Left lobe of liver (tissue), 2 donors: ENCODE measurements around the gene KRT79. TPM values are rescaled to one million over a fixed set of nuclear protein-coding genes. Genes with fewer than 3 reads are reported as not detected.
"Not testable (repeated sequence)": the region's sequence is repeated elsewhere in the genome, so short reads cannot be mapped to it uniquely, and the experiment has no call there.

Experiments
- ATAC-seq: fragments of 200-7000 bp; cut with Tn5 transposase; one replicate; pipeline ENCODE4 v1.9.1; 2020; ENCODE audit warnings: mild to moderate bottlenecking, moderate library complexity
- DNase-seq: peaks from one replicate; pipeline ENCODE4 v3.0.0-alpha.2; 2020; ENCODE audit warnings: low spot score
- total RNA-seq: library from RNA; stranded (reverse); gene quantifications from one replicate; pipeline ENCODE4 v1.2.1, GENCODE V29; 2021
- donor health status: DM: no; HTN: no; CAD: no; lungs with moderate emphysema.
- donor health status: DM: no; HTN: yes; CAD: no.

Gene KRT79
- total RNA-seq, 1 donor from 2014 or later, result not detected

- DNase-seq (no peak), ATAC-seq (no peak)
These were observed 26.3 kb downstream of the KRT79 start for GRCh38 chr12:52807544-52808470.

- ATAC-seq, result no peak
- DNase-seq, result no peak
These were observed 27.1 kb downstream of the KRT79 start for GRCh38 chr12:52806821-52807543.

- DNase-seq (no peak), ATAC-seq (no peak)
These were observed 27.8 kb downstream of the KRT79 start for GRCh38 chr12:52806169-52806811.

DNA sequence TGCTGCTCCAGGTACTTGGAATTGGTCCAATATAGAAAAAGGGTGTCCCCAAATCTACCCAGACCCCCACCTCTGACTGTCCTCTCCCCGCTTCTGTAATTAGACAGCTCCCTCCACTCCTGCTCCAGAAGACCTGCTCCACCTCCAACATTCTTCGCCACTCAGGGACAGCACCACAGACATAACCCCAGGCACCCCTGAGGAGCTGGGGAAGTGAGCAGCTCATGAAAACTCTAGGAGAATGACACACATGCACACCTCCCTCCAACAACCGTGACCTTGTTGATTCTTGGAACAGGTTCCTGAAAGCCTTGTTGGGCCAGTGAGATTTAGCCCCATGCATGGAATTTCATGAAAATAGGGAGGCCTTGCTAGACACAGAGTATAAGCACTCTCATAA, 28.4 kb downstream of the KRT79 start:
- DNase-seq, result no peak
- ATAC-seq, result no peak

GRCh38 chr12:52805000-52805399, 29.1 kb downstream of the KRT79 start:
- ATAC-seq, result no peak
- DNase-seq, result no peak

- ATAC-seq (no peak), DNase-seq (no peak)
These were observed 31.7 kb downstream of the KRT79 start for GRCh38 chr12:52802442-52802841.

- ATAC-seq, result no peak
- DNase-seq, result no peak
These were observed 32.3 kb downstream of the KRT79 start for GRCh38 chr12:52801773-52802172.

GRCh38 chr12:52800259-52800917, 33.7 kb downstream of the KRT79 start:
- ATAC-seq (no peak), DNase-seq (no peak)

DNA sequence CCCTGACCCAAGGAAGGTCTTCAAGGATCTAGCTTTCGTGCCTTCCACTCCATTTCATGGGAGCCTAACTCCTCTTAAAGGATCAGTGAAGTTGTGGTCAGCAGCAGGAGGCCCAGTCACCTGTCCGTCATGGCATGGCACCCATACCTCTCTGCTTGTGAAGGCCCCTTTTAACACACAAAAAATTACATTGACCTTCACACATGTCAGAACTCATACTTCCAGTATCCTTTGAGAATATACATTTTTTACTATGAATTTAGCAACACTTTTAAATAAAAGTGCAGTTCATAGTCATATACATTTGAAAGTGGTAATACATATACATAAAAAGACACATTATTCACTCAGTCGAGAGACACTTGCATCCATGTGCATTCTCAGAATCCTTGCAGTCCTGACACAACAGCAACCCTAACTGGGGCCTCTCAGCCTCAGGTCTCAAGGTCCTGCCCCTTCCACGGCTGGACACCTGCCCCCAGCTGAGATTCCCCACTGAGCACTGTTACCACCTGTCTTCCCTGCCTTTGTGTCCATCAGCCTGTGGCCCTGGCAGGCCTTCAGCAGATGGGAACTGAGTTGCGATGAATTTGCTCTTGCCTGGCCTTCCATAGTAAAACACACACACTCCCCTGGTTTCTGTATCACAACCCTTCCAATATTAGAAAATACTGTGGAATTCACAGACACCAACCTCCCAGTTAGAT, 34.5 kb downstream of the KRT79 start:
- no peak for DNase-seq

DNA sequence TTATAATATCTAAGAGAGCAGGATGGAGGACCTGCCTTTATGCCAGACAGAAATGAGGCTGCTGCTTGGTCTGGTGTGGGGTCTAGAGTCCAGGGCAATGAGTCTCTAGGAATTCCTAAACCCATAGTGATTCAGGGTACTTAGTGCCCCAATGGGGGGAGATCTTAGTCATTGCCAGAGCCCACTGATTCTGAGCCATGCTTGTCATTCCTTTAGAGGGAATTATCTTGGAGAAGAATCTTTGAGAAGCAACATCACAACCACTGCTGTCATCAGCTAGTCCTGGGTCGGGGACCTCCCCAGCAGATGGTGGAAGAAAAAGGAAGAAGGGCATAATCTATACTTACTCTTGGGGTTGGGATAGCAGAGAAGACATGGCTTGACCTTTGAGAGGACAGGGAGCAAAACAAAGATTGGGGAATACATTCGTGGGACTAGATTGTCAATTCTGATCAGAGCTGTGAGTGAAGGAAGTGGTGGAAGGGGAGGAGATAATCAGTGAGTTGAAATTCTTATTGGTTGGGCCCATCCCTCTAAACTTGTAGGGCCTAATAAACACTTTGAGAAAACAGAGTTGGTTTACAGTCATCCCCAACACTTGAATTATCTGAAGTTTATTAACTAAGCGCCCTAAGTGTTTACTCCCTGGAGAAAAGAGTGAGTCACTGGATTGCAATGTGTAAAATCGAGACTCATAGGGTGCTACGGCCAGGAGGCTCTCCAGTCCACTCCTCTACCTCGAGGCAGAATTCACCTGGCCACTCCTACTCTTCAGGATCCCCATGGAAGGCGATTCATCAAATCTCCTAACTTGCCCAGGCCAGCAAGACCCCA, 35.2 kb downstream of the KRT79 start:
- ATAC-seq, result no peak
- no peak for DNase-seq

More for the DNA sequence above, 34.5 kb downstream of the KRT79 start:
- no peak for ATAC-seq

DNA sequence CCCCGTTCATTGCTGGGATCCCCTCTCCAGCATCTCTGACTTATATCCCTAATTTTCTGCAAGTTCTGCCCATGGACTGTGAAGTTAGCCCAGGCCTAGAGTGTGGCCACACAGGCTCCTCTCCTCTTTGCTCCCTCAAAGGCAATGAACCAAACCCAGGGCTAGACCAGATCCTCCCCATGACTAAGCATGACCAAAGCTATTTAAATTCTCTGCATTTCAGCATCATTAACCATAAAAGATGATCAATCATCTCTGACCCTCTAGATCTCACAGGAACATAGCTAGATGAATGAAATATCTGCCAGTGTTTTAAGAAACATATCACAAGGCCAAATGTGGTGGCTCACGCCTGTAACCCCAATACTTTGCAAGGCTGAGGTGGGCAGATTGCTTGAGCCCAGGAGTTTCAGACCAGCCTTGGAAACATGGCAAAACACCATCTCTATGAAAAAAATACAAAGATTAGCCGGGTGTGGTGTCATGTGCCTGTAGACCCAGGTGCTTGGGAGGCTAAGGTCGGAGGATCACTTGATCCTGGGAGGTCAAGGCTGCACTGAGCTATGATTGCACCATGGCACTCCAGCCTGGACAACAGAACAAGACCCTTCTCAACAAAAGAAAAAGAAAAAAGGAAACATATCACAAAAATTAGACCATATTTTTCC, 36.0 kb downstream of the KRT79 start:
- DNase-seq (no peak), ATAC-seq (no peak)

DNA sequence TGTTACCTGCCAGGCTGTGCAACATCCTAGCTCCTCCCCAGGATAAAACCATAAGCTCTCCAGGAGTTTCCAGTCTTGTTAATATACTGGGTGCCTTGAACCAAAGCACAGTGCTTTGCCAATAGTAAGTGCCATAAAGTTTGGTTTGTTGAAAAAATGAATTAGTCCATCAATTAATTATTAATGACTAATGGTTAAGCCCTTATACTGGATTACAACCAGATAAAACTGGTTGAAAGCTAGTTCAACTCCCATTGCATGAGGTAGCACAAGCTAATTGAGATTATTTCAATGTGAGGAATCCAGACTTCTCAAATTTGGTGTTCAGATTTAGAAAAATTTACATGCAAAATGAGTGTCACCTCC, 36.6 kb downstream of the KRT79 start:
- ATAC-seq (no peak), DNase-seq (no peak)

DNA sequence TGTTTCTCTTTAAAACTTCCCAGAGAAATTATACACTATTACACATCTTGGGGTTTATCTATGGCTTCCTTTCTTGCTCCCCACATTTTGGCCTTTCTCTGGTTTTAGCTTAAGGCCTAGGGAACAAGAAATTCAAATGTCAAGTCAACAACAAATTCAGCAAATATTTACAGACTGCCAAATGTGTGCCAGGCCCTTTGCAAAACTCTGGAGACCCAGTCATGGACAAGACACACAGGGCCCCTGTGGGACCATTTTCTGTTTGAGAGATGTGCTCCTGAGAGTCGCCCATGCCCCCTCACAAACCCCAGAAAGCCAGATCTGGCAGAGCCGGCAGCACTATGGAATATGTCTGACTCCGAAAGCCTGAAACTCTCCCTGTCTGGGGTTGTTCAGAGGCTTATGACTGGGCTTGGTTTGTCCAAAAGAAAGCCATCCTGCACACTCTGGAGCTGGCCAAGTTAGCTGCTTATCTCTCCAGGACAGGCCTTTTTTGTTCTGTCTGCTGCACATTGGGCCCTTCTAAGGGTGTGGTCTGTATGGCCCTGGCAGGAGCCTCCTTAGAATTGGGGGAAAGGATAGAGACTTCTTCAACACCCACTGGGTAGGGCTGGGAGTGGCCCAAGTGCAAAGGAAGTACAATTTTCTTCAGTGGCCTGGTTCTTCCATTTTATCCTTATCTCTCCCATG, 37.1 kb downstream of the KRT79 start:
- no peak for DNase-seq
- no peak for ATAC-seq

- ATAC-seq, result no peak
- no peak for DNase-seq
These were observed 37.7 kb downstream of the KRT79 start for GRCh38 chr12:52796429-52796794.

GRCh38 chr12:52795694-52796428, 38.2 kb downstream of the KRT79 start, which contains the start of gene KRT3:
Gene KRT3, minus strand, starts transcription at chr12:52796117. Its CDS starts 75 bp downstream, at chr12:52796042.
- no peak for ATAC-seq

GRCh38 chr12:52795332-52795674, 38.8 kb downstream of the KRT79 start:
- ATAC-seq, DNase-seq: not testable (repeated sequence)

More at GRCh38 chr12:52795694-52796428, 38.2 kb downstream of the KRT79 start, which contains the start of gene KRT3:
- DNase-seq, result no peak

GRCh38 chr12:52794479-52795331, 39.4 kb downstream of the KRT79 start:
- no peak for ATAC-seq
- DNase-seq, result no peak
